ENCODE results near the gene MUS81.

DNA sequence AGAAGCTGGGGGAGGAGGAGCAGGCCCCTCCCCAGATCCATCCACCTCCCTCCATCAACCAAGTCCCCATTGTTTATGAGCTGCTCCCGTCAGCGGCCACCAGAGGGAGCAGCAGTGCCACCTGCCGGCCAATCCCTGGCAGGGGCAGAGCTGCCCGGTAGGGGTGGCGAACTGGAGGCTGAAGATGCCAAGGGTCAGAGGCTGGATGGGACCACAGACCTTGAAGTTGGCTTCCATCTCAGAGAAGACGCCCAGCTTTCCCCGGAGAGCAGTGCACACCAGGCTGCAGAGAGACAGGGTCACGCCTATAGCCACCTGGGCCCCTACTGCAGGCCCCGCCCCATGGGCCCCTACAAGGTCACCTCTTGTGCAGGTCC, 24.5 kb downstream of the MUS81 start:
- TF ChIP-seq, protein P1, sequence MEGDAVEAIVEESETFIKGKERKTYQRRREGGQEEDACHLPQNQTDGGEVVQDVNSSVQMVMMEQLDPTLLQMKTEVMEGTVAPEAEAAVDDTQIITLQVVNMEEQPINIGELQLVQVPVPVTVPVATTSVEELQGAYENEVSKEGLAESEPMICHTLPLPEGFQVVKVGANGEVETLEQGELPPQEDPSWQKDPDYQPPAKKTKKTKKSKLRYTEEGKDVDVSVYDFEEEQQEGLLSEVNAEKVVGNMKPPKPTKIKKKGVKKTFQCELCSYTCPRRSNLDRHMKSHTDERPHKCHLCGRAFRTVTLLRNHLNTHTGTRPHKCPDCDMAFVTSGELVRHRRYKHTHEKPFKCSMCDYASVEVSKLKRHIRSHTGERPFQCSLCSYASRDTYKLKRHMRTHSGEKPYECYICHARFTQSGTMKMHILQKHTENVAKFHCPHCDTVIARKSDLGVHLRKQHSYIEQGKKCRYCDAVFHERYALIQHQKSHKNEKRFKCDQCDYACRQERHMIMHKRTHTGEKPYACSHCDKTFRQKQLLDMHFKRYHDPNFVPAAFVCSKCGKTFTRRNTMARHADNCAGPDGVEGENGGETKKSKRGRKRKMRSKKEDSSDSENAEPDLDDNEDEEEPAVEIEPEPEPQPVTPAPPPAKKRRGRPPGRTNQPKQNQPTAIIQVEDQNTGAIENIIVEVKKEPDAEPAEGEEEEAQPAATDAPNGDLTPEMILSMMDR (IDR thresholded peaks at IDR 0.05) = peak; percentile 99
- TF ChIP-seq ZFX (IDR thresholded peaks at IDR 0.05; ENCODE audit: borderline replicate concordance) = no peak
